DOHH2 (cell line): ENCODE data around the gene JAG2.

Source experiments
- H3F3A ChIP-seq: fragments of 200-600 bp; sonication (generic), shearing (Covaris generic); 2 replicates; pipeline ENCODE4 v1.6.0; 2016; ENCODE audit warnings: antibody characterized with exemption, mild to moderate bottlenecking; ENCODE audit not compliant: control insufficient read depth, insufficient read depth
- H3K27ac ChIP-seq: fragments of 200-600 bp; sonication (generic); 2 replicates; pipeline ENCODE4 v1.5.1; 2014; ENCODE audit warnings: low read depth, mild to moderate bottlenecking, low read length, moderate library complexity
- H3K27me3 ChIP-seq: fragments of 200-600 bp; sonication (generic); 2 replicates; pipeline ENCODE4 v1.6.1; 2014; ENCODE audit warnings: mild to moderate bottlenecking, low read length, mixed read lengths; ENCODE audit not compliant: control insufficient read depth
- H3K36me3 ChIP-seq: fragments of 200-600 bp; sonication (generic); 2 replicates; pipeline ENCODE4 v1.6.1; 2014; ENCODE audit warnings: mild to moderate bottlenecking, low read length, moderate library complexity, mixed read lengths; ENCODE audit not compliant: control insufficient read depth
- H3K4me1 ChIP-seq: fragments of 200-600 bp; sonication (generic); 2 replicates; pipeline ENCODE4 v1.6.1; 2014; ENCODE audit warnings: mild to moderate bottlenecking, low read length, mixed read lengths; ENCODE audit not compliant: control insufficient read depth
- H3K4me2 ChIP-seq: fragments of 200-600 bp; sonication (generic); 2 replicates; pipeline ENCODE4 v1.6.0; 2014; ENCODE audit warnings: mild to moderate bottlenecking, low read length, moderate library complexity
- H3K4me3 ChIP-seq: fragments of 200-600 bp; sonication (generic); 2 replicates; pipeline ENCODE4 v1.5.1; 2014; ENCODE audit warnings: mild to moderate bottlenecking, low read length, mixed read lengths
- H3K79me2 ChIP-seq: fragments of 200-600 bp; sonication (generic); 2 replicates; pipeline ENCODE4 v1.6.1; 2014; ENCODE audit warnings: mild to moderate bottlenecking, low read length, mixed read lengths; ENCODE audit not compliant: control insufficient read depth
- H3K9me2 ChIP-seq: fragments of 200-600 bp; sonication (generic); replicated peaks from 2 replicates; pipeline ENCODE4 v1.6.1; 2014; ENCODE audit warnings: mild to moderate bottlenecking, low read length, mixed read lengths; ENCODE audit not compliant: control insufficient read depth
- H3K9me3 ChIP-seq: fragments of 200-600 bp; sonication (generic); 2 replicates; pipeline ENCODE4 v1.6.1; 2014; ENCODE audit warnings: antibody characterized with exemption, low read length, mixed read lengths; ENCODE audit not compliant: control insufficient read depth, insufficient read depth
- H4K20me1 ChIP-seq: fragments of 200-600 bp; sonication (generic); 2 replicates; pipeline ENCODE4 v1.6.0; 2014; ENCODE audit warnings: low read depth, mild to moderate bottlenecking, antibody characterized with exemption, low read length, moderate library complexity; ENCODE audit not compliant: control insufficient read depth, insufficient read depth
- CTCF ChIP-seq: fragments of 200-600 bp; sonication (generic); IDR thresholded peaks from one replicate; pipeline ENCODE4 v1.5.1; 2014; ENCODE audit warnings: antibody characterized with exemption, mild to moderate bottlenecking, low read depth, low read length; ENCODE audit not compliant: poor library complexity, severe bottlenecking
- EZH2phosphoT487 ChIP-seq: fragments of 200-600 bp; sonication (generic); IDR thresholded peaks from 2 replicates; pipeline ENCODE4 v1.6.1; 2017; ENCODE audit warnings: borderline replicate concordance, mild to moderate bottlenecking, antibody characterized with exemption, low read length, moderate library complexity, mixed read lengths

The JAG2 gene

DNA sequence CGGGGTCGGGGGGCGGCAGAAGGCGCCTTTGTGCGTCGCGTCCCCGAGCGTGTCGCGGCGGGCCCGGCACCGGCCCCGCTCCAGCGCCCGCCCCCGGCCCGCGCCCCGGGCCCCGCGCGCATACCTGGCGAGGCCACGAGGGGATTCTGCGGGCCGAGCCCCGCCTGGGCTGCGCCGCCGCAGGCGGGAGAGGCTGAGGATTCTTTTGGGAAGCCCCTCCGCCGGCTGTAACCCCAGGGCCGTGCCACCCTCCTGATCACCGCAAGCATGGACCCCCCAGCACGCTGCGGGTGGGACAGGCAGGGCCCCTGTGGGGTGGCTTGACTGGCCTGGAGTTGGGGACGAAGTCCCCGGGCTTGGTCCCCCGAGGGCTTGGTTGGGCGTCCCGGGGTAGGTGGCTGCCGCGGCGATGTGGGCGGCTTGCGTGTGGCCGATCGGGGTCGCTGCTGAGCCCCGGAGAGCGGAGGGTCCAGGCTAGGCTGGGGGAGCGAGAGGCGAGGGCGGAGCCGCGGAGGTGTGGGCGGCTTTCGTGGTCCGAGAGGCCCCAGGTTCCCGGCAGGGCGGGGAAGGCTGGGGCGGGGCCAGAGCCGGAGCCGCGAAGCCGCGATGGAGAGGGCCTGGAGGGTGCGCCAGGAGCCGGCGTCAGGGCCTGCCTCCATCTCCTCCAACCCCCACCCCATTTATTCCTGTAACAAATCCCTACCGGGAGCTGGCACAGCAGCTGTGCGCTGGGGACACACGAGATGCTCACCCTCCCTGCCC is 75.0 kb downstream of the JAG2 start:
- no peaks in the 10 kb centered on the region for H3K9me3 ChIP-seq
- peak overlapping the region; percentile 71 for H3K4me3 ChIP-seq
- H4K20me1 ChIP-seq, result no peaks in the 10 kb centered on the region
- H3K27ac ChIP-seq, result no peak overlapping the region
- peak overlapping the region; percentile 69 for H3K4me2 ChIP-seq
- H3K27me3 ChIP-seq, result peaks cover 15% of the 10 kb centered on the region
- TF ChIP-seq CTCF, result peak; percentile 63
- TF ChIP-seq EZH2phosphoT487, result no peak
- no peaks in the 10 kb centered on the region for H3K79me2 ChIP-seq
- H3F3A ChIP-seq, result no peaks in the 10 kb centered on the region
- no peaks in the 10 kb centered on the region for H3K9me2 ChIP-seq
- peaks cover 14% of the 10 kb centered on the region for H3K4me1 ChIP-seq
- H3K36me3 ChIP-seq, result no peaks in the 10 kb centered on the region

GRCh38 chr14:105093038-105093430 is 75.5 kb downstream of the JAG2 start:
- no peaks in the 10 kb centered on the region for H4K20me1 ChIP-seq
- H3K79me2 ChIP-seq, result no peaks in the 10 kb centered on the region
- TF ChIP-seq EZH2phosphoT487, result no peak
- TF ChIP-seq CTCF, result no peak
- peaks cover 21% of the 10 kb centered on the region for H3K27me3 ChIP-seq
- H3K9me3 ChIP-seq, result no peaks in the 10 kb centered on the region
- H3K9me2 ChIP-seq, result no peaks in the 10 kb centered on the region
- peak overlapping the region; percentile 71 for H3K4me3 ChIP-seq
- no peaks in the 10 kb centered on the region for H3F3A ChIP-seq
- no peaks in the 10 kb centered on the region for H3K36me3 ChIP-seq
- H3K4me1 ChIP-seq, result peaks cover 14% of the 10 kb centered on the region
- peak overlapping the region; percentile 69 for H3K4me2 ChIP-seq
- no peak overlapping the region for H3K27ac ChIP-seq

DNA sequence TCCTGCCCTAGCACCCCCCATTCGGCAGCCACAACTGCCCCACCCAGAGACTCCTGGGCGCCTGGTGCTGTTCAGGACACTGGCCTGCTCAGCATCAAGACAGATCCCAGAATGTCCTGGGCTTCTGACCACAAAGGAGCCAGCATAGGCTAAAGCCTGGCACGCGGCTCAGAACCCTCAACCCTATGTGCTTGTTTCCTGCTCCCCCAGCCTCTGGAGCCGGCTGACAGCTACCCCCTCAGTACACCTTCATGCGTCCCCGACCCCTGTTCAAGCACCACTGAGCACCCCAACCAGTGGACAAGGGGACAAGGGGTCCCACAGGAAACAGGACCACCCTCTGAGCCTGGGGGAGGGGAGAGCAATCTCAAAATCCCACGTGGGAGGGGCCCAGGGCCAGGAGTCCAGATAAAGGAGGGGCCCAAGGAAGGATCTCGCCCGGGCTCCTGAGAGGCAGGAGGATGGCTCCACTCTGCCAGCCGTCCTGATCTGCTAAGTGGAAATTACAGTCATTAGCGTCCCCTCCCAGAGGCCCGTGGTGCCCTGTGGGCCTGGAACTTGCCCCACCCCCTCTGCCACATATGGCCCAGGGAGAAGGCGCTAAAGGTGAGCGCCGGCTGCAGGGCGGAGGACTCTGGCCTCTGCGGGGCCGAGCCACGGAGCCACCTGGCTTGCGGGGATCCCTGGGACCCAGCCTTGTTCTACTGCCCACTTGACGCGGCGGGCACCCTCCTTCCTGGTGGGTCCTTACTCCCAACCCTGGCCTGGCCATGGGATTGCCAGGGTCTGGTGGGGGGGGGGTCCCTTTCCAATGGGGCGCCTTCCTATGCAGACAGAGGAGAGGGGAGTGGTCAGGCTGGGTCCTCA is 76.2 kb downstream of the JAG2 start:
- peaks cover 14% of the 10 kb centered on the region for H3K4me1 ChIP-seq
- H3K27ac ChIP-seq, result no peak overlapping the region
- H4K20me1 ChIP-seq, result no peaks in the 10 kb centered on the region
- no peaks in the 10 kb centered on the region for H3K79me2 ChIP-seq
- H3K36me3 ChIP-seq, result no peaks in the 10 kb centered on the region
- H3K9me2 ChIP-seq, result no peaks in the 10 kb centered on the region
- H3F3A ChIP-seq, result no peaks in the 10 kb centered on the region
- no peaks in the 10 kb centered on the region for H3K9me3 ChIP-seq
- H3K27me3 ChIP-seq, result peaks cover 27% of the 10 kb centered on the region
- TF ChIP-seq EZH2phosphoT487 (no peak), CTCF (no peak)
- H3K4me2 ChIP-seq, result peak overlapping the region; percentile 69
- peak overlapping the region; percentile 71 for H3K4me3 ChIP-seq
